Measurements from ENCODE around the gene PIGQ. TPM values are rescaled to one million over a fixed set of nuclear protein-coding genes. Genes with fewer than 3 reads are reported as not detected.

The PIGQ gene
- 38.7 and 40.2 TPM in 2 replicates for total RNA-seq

GRCh38 chr16:569445-570254 is at the start of gene PIGQ:
PIGQ (plus strand) TSS chr16:569968; CDS start chr16:574075, 4,107 bp downstream.

GRCh38 chr16:527015-527903 is 42.5 kb upstream of the PIGQ start, which contains the start of gene CAPN15:
CAPN15 (plus strand) TSS chr16:527712; CDS start chr16:546839, 19,127 bp downstream.

GRCh38 chr16:560204-560700 is 9.5 kb upstream of the PIGQ start, which contains the start of gene PRR35:
PRR35 (plus strand) TSS chr16:560394; CDS start chr16:563295, 2,901 bp downstream.

DNA sequence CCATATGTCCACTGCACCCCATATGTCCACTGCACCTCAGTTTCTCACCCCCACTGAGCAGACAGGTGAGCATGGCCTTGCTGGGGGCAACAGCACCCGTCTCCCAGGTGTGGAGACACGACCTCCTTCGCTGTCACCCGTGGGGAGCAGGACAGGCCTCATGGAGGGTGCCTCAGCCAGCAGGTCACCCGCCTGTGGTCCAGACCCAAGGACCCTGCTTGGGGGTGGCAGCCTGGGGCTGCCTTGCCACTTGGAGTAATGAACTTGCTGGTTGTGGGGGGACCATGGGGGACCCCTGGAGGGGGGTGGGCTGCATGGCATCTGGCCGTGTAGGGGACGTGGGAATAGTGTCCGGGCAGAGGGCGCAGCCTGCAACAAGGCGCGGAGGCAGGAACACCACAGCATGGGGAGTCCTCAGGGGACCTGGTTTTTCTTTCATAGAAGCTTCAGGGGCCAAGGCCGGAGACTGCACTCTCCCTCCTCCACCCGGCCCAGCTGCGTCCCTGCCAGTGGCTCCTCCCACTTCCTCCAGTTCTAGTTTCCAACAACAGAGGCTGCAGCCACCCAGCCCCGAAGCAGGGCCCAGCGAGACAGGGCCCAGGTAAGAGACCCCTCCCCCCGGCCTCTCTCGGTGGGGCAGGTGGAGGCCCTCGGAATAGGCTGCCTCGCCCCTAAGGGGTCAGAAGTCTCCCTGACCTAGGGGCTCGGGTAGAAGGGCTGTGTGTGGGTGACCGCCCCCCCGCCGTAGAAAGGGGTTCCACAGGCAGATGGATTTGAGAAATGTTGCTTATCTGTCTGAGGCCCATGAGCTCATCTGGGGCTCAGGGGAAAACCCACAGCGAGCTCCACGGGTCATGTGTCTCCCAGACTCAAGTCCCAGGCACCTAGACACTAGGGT is 3.0 kb upstream of the PIGQ start, which contains the start of gene NHLRC4:
Gene NHLRC4, plus strand, starts transcription at position 531 of the 898 bp plus-strand sequence. CDS start 1,043 bp downstream, outside the sequence.

GRCh38 chr16:589658-590187 is 20.0 kb downstream of the PIGQ start, which contains the start of gene RAB40C:
RAB40C (plus strand) TSS chr16:590066; CDS start chr16:590292, 226 bp downstream.

GRCh38 chr16:630815-631405 is 61.1 kb downstream of the PIGQ start, which contains the start of gene WFIKKN1:
WFIKKN1 (plus strand) TSS chr16:630985; CDS start chr16:631254, 269 bp downstream.

Other genes starting within 250 kb of the PIGQ start
- gene AXIN1, start 217.2 kb upstream of the PIGQ start, total RNA-seq: 17.7 and 20.2 TPM in 2 replicates
- gene MRPL28, start 199.4 kb upstream of the PIGQ start, total RNA-seq: 179 and 184 TPM in 2 replicates
- gene PGAP6, start 188.0 kb upstream of the PIGQ start, total RNA-seq: 53.6 and 64.8 TPM in 2 replicates
- gene NME4, start 172.8 kb upstream of the PIGQ start, total RNA-seq: 174 and 184 TPM in 2 replicates
- gene DECR2, start 168.1 kb upstream of the PIGQ start, total RNA-seq: 12.3 and 14.3 TPM in 2 replicates
- gene RAB11FIP3, start 144.3 kb upstream of the PIGQ start, total RNA-seq: 14.5 and 18.5 TPM in 2 replicates
- 37.4 and 47.7 TPM in 2 replicates for gene CAPN15, start 42.3 kb upstream of the PIGQ start, total RNA-seq
- not detected in 2 replicates for gene PRR35, start 9.6 kb upstream of the PIGQ start, total RNA-seq
- 2.2 and 13.1 TPM in 2 replicates for gene NHLRC4, start 3.0 kb upstream of the PIGQ start, total RNA-seq
- 14.5 and 15.1 TPM in 2 replicates for gene RAB40C, start 20.1 kb downstream of the PIGQ start, total RNA-seq
- 0.13 and 2.6 TPM in 2 replicates for gene WFIKKN1, start 61.0 kb downstream of the PIGQ start, total RNA-seq
- 169 and 173 TPM in 2 replicates for gene METTL26, start 66.3 kb downstream of the PIGQ start, total RNA-seq
- gene MCRIP2, start 71.9 kb downstream of the PIGQ start, total RNA-seq: 10.8 and 20.2 TPM in 2 replicates
- 7.1 and 19.2 TPM in 2 replicates for gene WDR90, start 79.4 kb downstream of the PIGQ start, total RNA-seq
- gene RHOT2, start 98.2 kb downstream of the PIGQ start, total RNA-seq: 41.0 and 52.7 TPM in 2 replicates
- gene RHBDL1, start 105.7 kb downstream of the PIGQ start, total RNA-seq: 0.78 and 2.1 TPM in 2 replicates
- gene STUB1, start 110.4 kb downstream of the PIGQ start, total RNA-seq: 93.3 and 150 TPM in 2 replicates
- 65.6 and 101 TPM in 2 replicates for gene JMJD8, start 114.4 kb downstream of the PIGQ start, total RNA-seq
- gene WDR24, start 120.4 kb downstream of the PIGQ start, total RNA-seq: 9.4 and 21.4 TPM in 2 replicates
- gene FBXL16, start 135.8 kb downstream of the PIGQ start, total RNA-seq: 0.08 and 0.91 TPM in 2 replicates
- gene METRN, start 145.2 kb downstream of the PIGQ start, total RNA-seq: 34.3 and 76.0 TPM in 2 replicates
- 41.8 TPM in 2 replicates for gene ANTKMT, start 151.2 kb downstream of the PIGQ start, total RNA-seq
- 4.8 TPM in 1 of 2 replicates, not detected in the other for gene CCDC78, start 156.5 kb downstream of the PIGQ start, total RNA-seq
- gene HAGHL, start 157.1 kb downstream of the PIGQ start, total RNA-seq: 10.6 and 14.7 TPM in 2 replicates
- 24.6 and 26.3 TPM in 2 replicates for gene CIAO3, start 171.0 kb downstream of the PIGQ start, total RNA-seq
- gene MSLN, start 190.8 kb downstream of the PIGQ start, total RNA-seq: 0.13 TPM in 1 of 2 replicates, not detected in the other
- 26.4 and 30.3 TPM in 2 replicates for gene RPUSD1, start 218.4 kb downstream of the PIGQ start, total RNA-seq
- gene CHTF18, start 218.7 kb downstream of the PIGQ start, total RNA-seq: 5.9 and 18.2 TPM in 2 replicates
- gene GNG13, start 230.8 kb downstream of the PIGQ start, total RNA-seq: not detected in 2 replicates